GM12878 (cell line): ENCODE measurements around the gene SP2. TPM values are rescaled to one million over a fixed set of nuclear protein-coding genes. Genes with fewer than 3 reads are reported as not detected.

Source experiments
- ATAC-seq: fragments of 200-7000 bp; cut with Tn5 transposase; 3 replicates; pipeline ENCODE4 v1.9.1; 2020; ENCODE audit warnings: mild to moderate bottlenecking, moderate library complexity
- BruUV-seq: library from RNA; stranded (reverse); fragments of 400-500 nt; replicated peaks from 2 replicates; lab custom pipeline; 2021; lab: Mats Ljungman, UMichigan
- CTCF ChIA-PET: fragments of 300-600 bp; sonication (Branson Sonifier 250); formaldehyde crosslinking; extraction: SDS; loops from one replicate; lab custom pipeline; 2021; ENCODE audit warnings: inconsistent platforms; lab: Yijun Ruan, JAX
- POLR2A ChIA-PET: fragments of 350-600 bp; formaldehyde crosslinking; extraction: SDS; loops from one replicate; lab custom pipeline; 2021; ENCODE audit warnings: inconsistent platforms; lab: Charles Lee
- RAD21 ChIA-PET: fragments of 300-600 bp; sonication (Branson Sonifier 250); formaldehyde crosslinking; loops from one replicate; lab custom pipeline; 2023; ENCODE audit warnings: antibody characterized with exemption; ENCODE audit not compliant: unreplicated experiment; lab: Charles Lee
- SMC1A ChIA-PET: fragments of 300-600 bp; sonication (Branson Sonifier 250); formaldehyde crosslinking; loops from one replicate; lab custom pipeline; 2023; ENCODE audit not compliant: unreplicated experiment, uncharacterized antibody; lab: Charles Lee
- DNase-seq: peaks from one replicate; pipeline ENCODE4 v3.0.0-alpha.2; 2011; ENCODE audit warnings: low read depth, low spot score
- FAIRE-seq: peaks from 3 replicates; lab custom pipeline; 2011; peaks lifted over from hg19 to GRCh38; lab: Jason Lieb, UNC
- H2AFZ ChIP-seq: 2 replicates; pipeline ENCODE4 v1.6.0; 2011; ENCODE audit warnings: low read depth, low read length, control low read depth; ENCODE audit not compliant: control insufficient read depth
- H3K27ac ChIP-seq: 2 replicates; pipeline ENCODE4 v1.5.1; 2011; ENCODE audit warnings: control low read depth; ENCODE audit not compliant: control insufficient read depth, insufficient read depth
- H3K27me3 ChIP-seq, 2 experiments: replicated peaks in 1 of 2; 2 replicates each; pipeline versions ENCODE4 v1.6.0 to v1.6.1; 2011; ENCODE audit warnings: low read length in 1 of 2; ENCODE audit not compliant: control insufficient read depth in 2 of 2, insufficient read depth in 2 of 2
- H3K36me3 ChIP-seq, 2 experiments: 2 replicates each; pipeline ENCODE4 v1.5.1; 2011; ENCODE audit warnings: low read length in 1 of 2; ENCODE audit not compliant: control insufficient read depth in 2 of 2, insufficient read depth in 2 of 2
- H3K4me1 ChIP-seq: 2 replicates; pipeline ENCODE4 v1.6.1; 2011; ENCODE audit warnings: mild to moderate bottlenecking, low read length, moderate library complexity, mixed read lengths; ENCODE audit not compliant: control insufficient read depth, insufficient read depth
- H3K4me2 ChIP-seq: 2 replicates; pipeline ENCODE4 v1.6.0; 2011; ENCODE audit warnings: control low read depth; ENCODE audit not compliant: control insufficient read depth, insufficient read depth
- H3K4me3 ChIP-seq: fragments of 200-600 bp; sonication (generic); 2 replicates; pipeline ENCODE4 v1.5.1; 2016
- H3K79me2 ChIP-seq: 2 replicates; pipeline ENCODE4 v1.6.0; 2011; ENCODE audit warnings: low read length; ENCODE audit not compliant: control insufficient read depth, insufficient read depth
- H3K9ac ChIP-seq: 2 replicates; pipeline ENCODE4 v1.8.0; 2011; ENCODE audit warnings: low read length, control low read depth, mixed read lengths; ENCODE audit not compliant: control insufficient read depth, insufficient read depth
- H3K9me3 ChIP-seq: replicated peaks from 3 replicates; pipeline ENCODE4 v1.5.1; 2011; ENCODE audit warnings: mild to moderate bottlenecking, low read length; ENCODE audit not compliant: control insufficient read depth, insufficient read depth
- H4K20me1 ChIP-seq: 2 replicates; pipeline ENCODE4 v1.6.0; 2011; ENCODE audit not compliant: control insufficient read depth, insufficient read depth
- BHLHE40 ChIP-seq, 2 experiments: fragments of 450-650 bp in 1 of 2; IDR thresholded peaks; 2 replicates each; pipeline ENCODE4 v1.6.1; 2011 to 2017; ENCODE audit warnings: low read depth in 2 of 2, borderline replicate concordance in 1 of 2, improper control_type of control experiment in 1 of 2, low read length in 1 of 2, mild to moderate bottlenecking in 1 of 2
- BRCA1 ChIP-seq: IDR thresholded peaks from 2 replicates; pipeline ENCODE4 v1.6.1; 2011; ENCODE audit warnings: low read depth, low read length, improper control_type of control experiment
- CHD4 ChIP-seq: fragments of 200-600 bp; sonication (generic); IDR thresholded peaks from 2 replicates; pipeline ENCODE4 v1.6.1; 2016; ENCODE audit warnings: mild to moderate bottlenecking
- CTCF ChIP-seq, 3 experiments: IDR thresholded peaks in 2 of 3; conservative IDR thresholded peaks in 1 of 3; 2 replicates each; pipeline ENCODE4 v1.5.1; 2011; ENCODE audit warnings: low read depth in 3 of 3, low read length in 3 of 3, mild to moderate bottlenecking in 3 of 3, control low read depth in 2 of 3, moderate library complexity in 2 of 3, inconsistent platforms in 1 of 3, mixed read lengths in 1 of 3; ENCODE audit not compliant: control insufficient read depth in 2 of 3, insufficient read depth in 1 of 3; ENCODE audit errors: extremely low read depth in 1 of 3
- CUX1 ChIP-seq: IDR thresholded peaks from 2 replicates; pipeline ENCODE4 v1.6.1; 2012; ENCODE audit warnings: improper control_type of control experiment, low read depth, low read length; ENCODE audit not compliant: insufficient replicate concordance
- KAT2A ChIP-seq: conservative IDR thresholded peaks from 2 replicates; pipeline ENCODE4 v1.6.1; 2011; ENCODE audit warnings: low read depth, low read length; ENCODE audit not compliant: control insufficient read depth
- SRF ChIP-seq, 2 experiments: IDR thresholded peaks; 2 replicates each; pipeline ENCODE4 v1.6.1; 2011; ENCODE audit warnings: low read depth in 2 of 2, low read length in 2 of 2, mild to moderate bottlenecking in 1 of 2, moderate library complexity in 1 of 2
- STAT1 ChIP-seq: fragments of 450-650 bp; conservative IDR thresholded peaks from 2 replicates; pipeline ENCODE4 v1.6.1; 2014; ENCODE audit warnings: antibody characterized with exemption, mild to moderate bottlenecking
- TCF3 ChIP-seq: IDR thresholded peaks from 2 replicates; pipeline ENCODE4 v1.6.1; 2012; ENCODE audit warnings: low read depth, mild to moderate bottlenecking, low read length, borderline replicate concordance; ENCODE audit not compliant: insufficient read depth
- WRNIP1 ChIP-seq: IDR thresholded peaks from 2 replicates; pipeline ENCODE4 v1.6.1; 2011; ENCODE audit warnings: low read depth, low read length, improper control_type of control experiment, borderline replicate concordance
- YBX1 ChIP-seq: fragments of 450-650 bp; IDR thresholded peaks from 2 replicates; pipeline ENCODE4 v1.6.1; 2016; ENCODE audit warnings: antibody characterized with exemption
- ZNF217 ChIP-seq: fragments of 450-650 bp; IDR thresholded peaks from 2 replicates; pipeline ENCODE4 v1.6.1; 2017; ENCODE audit warnings: antibody characterized with exemption, mild to moderate bottlenecking
- ZSCAN29 ChIP-seq: fragments of 450-650 bp; IDR thresholded peaks from 2 replicates; pipeline ENCODE4 v1.6.1; 2017; ENCODE audit warnings: mild to moderate bottlenecking, moderate library complexity
- WGBS: methylation state at CpG from one replicate; pipeline ENCODE4 v1.1.6; 2016; ENCODE audit warnings: low lambda C conversion rate; ENCODE audit not compliant: insufficient replicate concordance, insufficient coverage; ENCODE audit errors: missing lambda C conversion rate; 5-methylcytosine and 5-hydroxymethylcytosine counted together
- in situ Hi-C: fragments of 300-500 bp; cut with MboI; formaldehyde crosslinking; loops from 9 replicates; pipeline ENCODE4 v1.14.3; 2018; ENCODE audit warnings: mixed read lengths
- intact Hi-C: fragments of 100-400 bp; cut with micrococcal nuclease; formaldehyde crosslinking; loops from one replicate; pipeline ENCODE4 v1.14.2; 2022; ENCODE audit not compliant: unreplicated experiment
- polyA plus RNA-seq, 11 experiments: library from polyadenylated mRNA; depleted of rRNA in 4 of 11; unstranded in 6 of 11; stranded (reverse) in 5 of 11; fragments of >200 nt; fragmentation: Nextera tagmentation in 4 of 11; fragmentation: Illumina TruSeq in 1 of 11; extraction: Ambion mirVana in 4 of 11; extraction: Trizol in 1 of 11; gene quantifications; 1 replicate in 1 of 11; 2 replicates in 10 of 11; pipeline versions ENCODE4 v1.2.1 to v1.2.3, GENCODE V29; 2011 to 2016; ENCODE audit warnings: inconsistent platforms in 2 of 11, missing spikeins in 2 of 11, low read depth in 1 of 11
- total RNA-seq, 4 experiments: library from RNA; depleted of rRNA in 3 of 4; stranded (reverse); fragments of >200 nt in 3 of 4; fragmentation: Illumina TruSeq in 1 of 4; extraction: Trizol in 1 of 4; gene quantifications; 2 replicates each; pipeline versions ENCODE4 v1.2.1 to v1.2.3, GENCODE V29; 2013 to 2021

Gene SP2
- total and polyA plus RNA-seq, 10 of the 15 experiments (the other 5 are each of a cell fraction or from before 2014, with no cell fraction given), result 1.2 to 19.1 (median 4.8) TPM

- TF ChIP-seq WRNIP1 (no peak), STAT1 (no peak), BRCA1 (no peak), SRF (IDR thresholded peaks at IDR 0.05; ENCODE audit: low read depth in 2 of 2, low read length in 2 of 2) (no peak), BHLHE40 (IDR thresholded peaks at IDR 0.05; ENCODE audit: borderline replicate concordance in 1 of 2, low read depth in 2 of 2, low read length in 1 of 2) (no peak), KAT2A (no peak), CTCF (IDR thresholded peaks at IDR 0.05 in 2 of 3, conservative IDR thresholded peaks at IDR 0.05 in 1 of 3; ENCODE audit: control insufficient read depth in 2 of 3, extremely low read depth in 1 of 3, insufficient read depth in 1 of 3, low read depth in 3 of 3, low read length in 3 of 3) (no peak), CHD4 (no peak), TCF3 (no peak)
Measured at GRCh38 chr17:47884427-47884740, 11.7 kb upstream of the SP2 start (continued).

GRCh38 chr17:47884905-47885730, 10.9 kb upstream of the SP2 start:
- ChIA-PET RAD21 (interaction anchor here (0.6 to 10.9 kb wide), 2 partner anchors 19 to 42 kb away, joined by 5 to 206 read pairs; partner anchors contain the start of gene SCRN2), POLR2A (interaction anchor here (0.9 to 1.0 kb wide), 2 partner anchors 13 to 57 kb away, joined by 3 to 4 read pairs; no protein-coding TSS in a partner anchor), CTCF (interaction anchor here (0.8 to 14.9 kb wide), 4 partner anchors 10 to 86 kb away, joined by 3 to 502 read pairs (median 4); partner anchors contain the start of genes CDK5RAP3, SCRN2 and SP6), SMC1A (interaction anchor here (14.5 kb wide), 1 partner anchor 38 kb away, joined by 231 read pairs; the partner anchor contains the start of genes SCRN2 and SP6)
- Histone ChIP-seq H3K9me3 (no peaks in the 10 kb centered on the region), H3K36me3 (no peaks in the 10 kb centered on the region), H3K4me2 (no peak overlapping the region), H4K20me1 (no peaks in the 10 kb centered on the region), H3K27me3 (no peaks in the 10 kb centered on the region; a peak in 1 of 4 replicates), H2AFZ (no peak overlapping the region), H3K4me3 (no peak overlapping the region), H3K9ac (no peak overlapping the region), H3K27ac (no peak overlapping the region), H3K79me2 (no peaks in the 10 kb centered on the region), H3K4me1 (no peaks in the 10 kb centered on the region)
- intact Hi-C loops, result no loop called here
- 14% methylated on average over 9 of the region's 11 CpGs for WGBS
- FAIRE-seq (no peak), DNase-seq (no peak), ATAC-seq (no peak)
- no TSS peak for BruUV-seq
- in situ Hi-C loops, result no loop called here
- no peak for TF ChIP-seq SRF (IDR thresholded peaks at IDR 0.05; ENCODE audit: low read depth in 2 of 2, low read length in 2 of 2)
- no peak for TF ChIP-seq ZNF217
- TF ChIP-seq YBX1, result no peak
- no peak for TF ChIP-seq CUX1
- TF ChIP-seq ZSCAN29, result no peak
